Measurements from ENCODE around the gene PARP4.
"Not testable (repeated sequence)": the region's sequence is repeated elsewhere in the genome, so short reads cannot be mapped to it uniquely, and the experiment has no call there.

GRCh38 chr13:24419668-24420067, 92.9 kb downstream of the PARP4 start:
- TF ChIP-seq, protein P1, sequence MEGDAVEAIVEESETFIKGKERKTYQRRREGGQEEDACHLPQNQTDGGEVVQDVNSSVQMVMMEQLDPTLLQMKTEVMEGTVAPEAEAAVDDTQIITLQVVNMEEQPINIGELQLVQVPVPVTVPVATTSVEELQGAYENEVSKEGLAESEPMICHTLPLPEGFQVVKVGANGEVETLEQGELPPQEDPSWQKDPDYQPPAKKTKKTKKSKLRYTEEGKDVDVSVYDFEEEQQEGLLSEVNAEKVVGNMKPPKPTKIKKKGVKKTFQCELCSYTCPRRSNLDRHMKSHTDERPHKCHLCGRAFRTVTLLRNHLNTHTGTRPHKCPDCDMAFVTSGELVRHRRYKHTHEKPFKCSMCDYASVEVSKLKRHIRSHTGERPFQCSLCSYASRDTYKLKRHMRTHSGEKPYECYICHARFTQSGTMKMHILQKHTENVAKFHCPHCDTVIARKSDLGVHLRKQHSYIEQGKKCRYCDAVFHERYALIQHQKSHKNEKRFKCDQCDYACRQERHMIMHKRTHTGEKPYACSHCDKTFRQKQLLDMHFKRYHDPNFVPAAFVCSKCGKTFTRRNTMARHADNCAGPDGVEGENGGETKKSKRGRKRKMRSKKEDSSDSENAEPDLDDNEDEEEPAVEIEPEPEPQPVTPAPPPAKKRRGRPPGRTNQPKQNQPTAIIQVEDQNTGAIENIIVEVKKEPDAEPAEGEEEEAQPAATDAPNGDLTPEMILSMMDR (IDR thresholded peaks at IDR 0.05): not testable (repeated sequence)
- not testable (repeated sequence) for TF ChIP-seq POLR2A (IDR thresholded peaks at IDR 0.05)

All from adrenal gland (tissue), 5 donors.